Dermis blood vessel endothelial cell (primary cell): Measurements from ENCODE around the gene CBX3. TPM values are rescaled to one million over a fixed set of nuclear protein-coding genes. Genes with fewer than 3 reads are reported as not detected.
"Not testable (repeated sequence)": the region's sequence is repeated elsewhere in the genome, so short reads cannot be mapped to it uniquely, and the experiment has no call there.

Experiments
- DNase-seq: peaks from one replicate; pipeline ENCODE4 v3.0.0; 2010
- total RNA-seq: library from RNA; depleted of rRNA; stranded (reverse); fragments of >200 nt; gene quantifications from 2 replicates; pipeline ENCODE4 v1.2.3, GENCODE V29; 2014

Gene CBX3
- total RNA-seq, result 154 and 176 TPM in 2 replicates

- DNase-seq, result peak; percentile 87
Observed at GRCh38 chr7:26201247-26202018, at the start of gene CBX3. TSS of gene CBX3 (plus strand) at chr7:26201745. CDS start at chr7:26202999, 1,254 bp downstream.

GRCh38 chr7:26151953-26152781 lies 49.4 kb upstream of the CBX3 start, which contains the start of gene NFE2L3:
TSS of gene NFE2L3 (plus strand) at chr7:26152198. CDS start at chr7:26152499, 301 bp downstream.
- DNase-seq, result peak; percentile 78

GRCh38 chr7:26152782-26153240 lies 48.7 kb upstream of the CBX3 start:
- DNase-seq, result peak; percentile 24

- DNase-seq, result peak; percentile 26
Observed at GRCh38 chr7:26153241-26153822, 48.2 kb upstream of the CBX3 start.

DNA sequence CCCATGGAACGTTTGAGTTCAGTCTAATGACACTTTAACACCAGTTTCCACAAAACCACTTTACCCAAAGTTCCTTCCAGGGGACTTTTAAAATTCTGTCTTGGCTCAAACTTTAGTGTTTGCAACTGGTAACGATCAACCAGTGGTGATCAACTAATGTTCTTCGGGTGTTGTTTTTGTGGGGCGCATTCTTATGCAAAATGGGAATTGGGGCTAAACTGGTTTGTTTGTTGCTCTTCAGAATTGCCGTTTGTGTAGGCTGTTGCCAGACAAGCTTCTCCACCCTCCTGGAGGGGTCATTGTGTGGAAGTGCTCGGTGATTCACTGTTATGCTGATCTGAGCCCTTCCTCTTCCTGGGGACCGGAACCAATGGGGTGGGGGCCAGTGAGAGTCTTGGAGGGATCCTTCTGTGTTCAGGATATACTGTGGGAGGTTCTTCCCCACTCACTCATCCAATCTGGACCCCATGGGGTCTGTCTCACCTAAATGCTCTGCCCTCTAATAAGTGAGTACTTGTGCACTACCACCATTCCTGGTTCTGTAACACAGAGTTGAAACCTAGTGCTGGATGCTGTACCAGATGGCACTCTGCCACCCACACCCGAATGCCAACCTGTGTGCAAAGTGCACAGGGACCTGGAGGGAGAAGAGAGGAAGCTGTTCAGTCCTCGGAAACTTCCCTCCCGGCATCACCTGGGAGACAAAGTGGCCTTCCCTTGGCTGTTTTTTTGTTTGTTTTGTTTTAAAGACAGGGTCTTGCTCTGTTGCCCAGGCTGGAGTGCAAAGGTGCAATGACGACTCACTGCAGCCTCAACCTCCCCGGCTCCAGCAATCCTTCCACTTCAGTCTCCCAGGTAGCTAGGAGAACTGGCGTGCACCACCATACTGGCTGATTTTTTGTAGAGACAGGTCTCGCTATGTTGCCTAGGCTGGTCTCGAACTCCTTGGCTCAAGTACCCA lies 47.4 kb upstream of the CBX3 start:
- DNase-seq, result peak; percentile 86

DNA sequence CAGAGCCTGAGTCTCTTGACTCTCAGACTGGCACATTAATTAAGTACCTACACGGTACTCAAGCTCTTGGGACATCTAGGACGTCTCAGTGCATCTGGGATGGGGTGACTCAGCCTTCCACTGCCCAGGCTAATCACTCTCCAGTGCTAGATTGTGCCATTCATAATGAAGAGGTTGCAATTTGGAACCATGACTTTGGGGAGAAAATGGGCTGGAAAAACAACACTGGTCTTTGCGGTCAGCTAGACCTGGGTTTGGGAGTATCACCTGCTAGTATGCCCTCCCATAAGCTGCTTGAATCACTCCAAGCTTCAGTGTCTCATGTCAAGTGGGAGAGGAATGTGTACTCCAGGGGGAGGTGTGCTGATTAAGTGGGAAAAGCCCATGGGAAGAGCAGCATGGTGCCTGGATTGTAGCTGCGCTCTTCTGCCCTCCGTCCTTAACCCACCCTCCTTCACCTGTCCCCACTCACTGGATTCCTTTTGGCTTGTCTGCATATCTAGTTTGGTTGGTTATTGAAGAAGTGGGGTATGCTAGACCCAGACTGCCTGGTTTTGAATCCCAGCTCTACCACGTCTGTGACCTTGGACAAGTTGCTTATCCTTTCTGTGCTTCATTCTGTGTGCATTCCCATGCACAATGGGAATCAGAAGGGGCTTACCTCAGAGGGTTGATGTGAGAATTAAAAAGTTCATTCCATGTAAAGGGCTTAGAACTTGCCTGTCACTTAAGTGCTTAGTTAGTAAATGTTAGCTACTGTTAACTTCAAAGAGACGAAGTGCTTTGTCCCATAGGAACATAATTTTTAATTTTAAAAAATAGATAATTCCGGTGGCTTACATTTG lies 45.8 kb upstream of the CBX3 start:
- peak; percentile 64 for DNase-seq

GRCh38 chr7:26156451-26157420 lies 44.8 kb upstream of the CBX3 start:
- DNase-seq, result peak; percentile 92

DNA sequence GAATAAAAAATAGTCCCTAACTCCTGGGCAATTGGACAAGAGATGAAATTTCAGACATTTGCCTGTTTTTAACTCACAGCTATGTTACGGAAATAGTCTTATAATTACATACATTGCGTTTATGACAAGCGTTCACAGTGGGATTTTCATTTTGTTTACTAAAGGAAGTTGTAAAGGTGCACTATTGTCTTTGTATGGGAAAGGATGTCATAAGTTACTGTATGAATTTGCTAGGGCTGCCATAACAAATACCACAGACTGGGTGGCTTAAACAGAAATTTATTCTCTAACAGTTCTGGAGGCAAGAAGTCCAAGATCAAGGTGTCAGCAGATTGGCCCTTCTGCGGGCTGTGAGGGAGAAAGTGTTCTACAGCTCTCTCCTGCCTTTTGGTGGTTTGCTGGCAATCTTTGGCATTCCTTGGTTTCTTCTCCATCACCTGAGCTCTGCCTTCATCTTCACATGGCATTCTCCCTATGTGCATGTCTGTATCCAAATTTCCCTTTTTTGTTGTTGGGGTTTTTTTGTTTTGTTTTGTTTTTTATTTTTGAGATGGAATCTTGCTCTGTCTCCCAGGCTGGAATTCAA lies 43.9 kb upstream of the CBX3 start:
- DNase-seq, result peak; percentile 39

GRCh38 chr7:26159243-26159642 lies 42.3 kb upstream of the CBX3 start:
- peak; percentile 39 for DNase-seq

DNA sequence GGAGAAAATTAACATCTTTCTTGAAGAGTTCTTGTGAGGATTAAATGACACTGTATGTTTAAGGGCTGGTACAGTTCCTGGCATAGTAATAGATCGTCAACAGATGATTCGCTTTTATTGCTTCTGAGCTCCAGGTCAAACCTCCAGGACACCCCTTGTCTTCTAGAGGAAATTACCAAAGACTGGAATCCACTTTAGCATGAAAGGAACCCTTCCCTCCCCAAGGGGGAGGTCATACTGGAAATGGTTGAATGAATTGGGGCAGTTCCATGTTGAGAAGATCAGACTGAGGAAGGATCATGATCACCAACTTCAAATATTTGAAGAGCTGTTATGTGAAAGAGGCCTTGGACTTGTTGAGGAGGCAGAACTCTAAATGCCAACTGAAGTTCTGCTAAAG lies 40.6 kb upstream of the CBX3 start:
- DNase-seq, result no peak

DNA sequence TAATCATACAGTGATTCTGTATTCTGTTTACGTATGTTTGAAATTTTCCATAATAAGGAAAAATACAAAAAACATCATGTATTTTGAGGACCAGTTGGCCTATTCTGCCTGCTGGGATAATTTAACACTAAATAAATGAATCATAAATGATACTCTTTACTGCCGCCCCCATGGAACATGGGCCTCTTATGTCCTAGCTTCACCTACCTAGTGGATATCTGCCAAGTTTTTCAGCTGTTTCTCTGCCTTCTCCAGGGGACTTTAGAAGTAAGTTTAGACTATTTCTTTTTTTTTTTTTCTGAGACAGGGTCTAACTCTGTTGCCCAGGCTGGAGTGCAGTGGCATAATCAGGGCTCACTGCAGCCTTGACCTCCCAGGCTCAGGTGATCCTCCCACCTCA lies 39.1 kb upstream of the CBX3 start:
- no peak for DNase-seq

DNA sequence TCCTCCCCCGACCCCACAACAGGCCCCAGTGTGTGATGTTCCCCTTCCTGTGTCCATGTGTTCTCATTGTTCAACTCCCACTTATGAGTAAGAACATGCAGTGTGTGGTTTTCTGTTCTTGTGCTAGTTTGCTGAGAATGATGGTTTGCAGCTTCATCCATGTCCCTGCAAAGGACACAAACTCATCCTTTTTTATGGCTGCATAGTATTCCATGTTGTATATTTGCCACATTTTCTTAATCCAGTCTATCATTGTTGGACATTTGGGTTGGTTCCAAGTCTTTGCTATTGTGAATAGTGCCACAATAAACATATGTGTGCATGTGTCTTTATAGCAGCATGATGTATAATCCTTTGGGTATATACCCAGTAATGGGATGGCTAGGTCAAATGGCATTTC lies 37.7 kb upstream of the CBX3 start:
- not testable (repeated sequence) for DNase-seq

DNA sequence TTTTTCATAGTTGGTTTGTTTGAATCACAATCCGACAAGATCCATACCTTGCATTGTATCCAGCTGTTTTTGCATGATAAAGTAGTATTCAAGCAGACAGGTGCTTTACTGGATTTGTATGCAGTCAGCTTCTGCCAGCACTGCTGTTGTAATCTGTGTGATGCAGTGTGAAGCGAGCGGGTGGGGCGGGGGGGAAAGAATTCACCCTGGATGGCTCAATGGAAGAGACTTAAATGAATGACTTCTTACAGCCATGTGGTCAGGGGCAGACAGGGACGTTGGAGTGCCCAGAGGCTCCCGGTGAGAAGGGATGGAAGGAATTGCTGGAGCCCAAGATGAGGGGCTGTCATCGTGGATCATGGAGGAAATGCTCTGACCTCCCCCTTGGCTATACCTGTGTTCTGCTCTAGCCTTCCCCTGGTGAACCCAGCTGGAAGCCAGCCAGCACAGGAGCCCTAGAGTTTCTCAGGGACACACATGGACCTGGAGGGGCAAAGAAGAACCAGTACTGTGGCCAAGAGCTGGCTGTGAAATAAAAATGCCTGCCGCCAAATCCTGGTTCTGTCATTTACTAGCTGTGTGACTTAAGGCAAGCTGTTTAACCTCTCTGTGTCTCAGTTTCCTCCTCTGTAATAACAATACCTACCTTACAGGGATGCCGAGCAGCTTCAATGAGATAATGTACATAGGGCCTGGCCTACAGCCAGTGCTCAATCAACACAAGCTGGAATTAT lies 35.4 kb upstream of the CBX3 start:
- DNase-seq, result no peak

- no peak for DNase-seq
Observed at GRCh38 chr7:26166684-26167266, 34.8 kb upstream of the CBX3 start.

DNA sequence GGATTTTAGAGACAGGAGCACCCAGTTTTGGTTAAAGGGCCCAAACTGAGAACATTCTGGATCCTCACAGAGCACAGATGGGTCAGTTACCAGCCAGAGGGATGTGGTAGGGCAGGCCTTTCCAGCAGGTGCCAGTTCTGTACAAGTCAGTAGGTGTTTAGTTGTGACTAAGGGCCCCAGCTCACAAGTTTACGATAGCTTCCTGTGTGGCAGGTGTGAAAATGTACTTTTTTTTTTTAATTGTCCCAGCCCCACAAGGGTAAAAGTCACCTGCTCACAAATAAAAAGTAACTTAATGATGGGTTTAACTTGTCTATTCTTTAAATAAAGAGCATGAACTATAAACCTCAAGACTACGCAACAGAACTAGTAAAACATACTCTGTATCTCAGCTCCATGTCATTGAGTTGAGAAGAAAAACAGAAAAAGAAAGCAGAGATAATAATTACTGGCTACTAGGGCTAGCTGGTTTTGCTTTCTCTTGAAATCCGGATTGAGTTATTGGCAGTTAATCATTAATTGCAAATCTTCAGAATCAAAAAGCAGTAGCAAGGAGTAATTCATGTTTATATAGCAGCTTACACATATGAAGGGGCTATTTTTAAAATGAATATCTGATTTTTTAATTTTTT lies 34.1 kb upstream of the CBX3 start:
- no peak for DNase-seq

DNA sequence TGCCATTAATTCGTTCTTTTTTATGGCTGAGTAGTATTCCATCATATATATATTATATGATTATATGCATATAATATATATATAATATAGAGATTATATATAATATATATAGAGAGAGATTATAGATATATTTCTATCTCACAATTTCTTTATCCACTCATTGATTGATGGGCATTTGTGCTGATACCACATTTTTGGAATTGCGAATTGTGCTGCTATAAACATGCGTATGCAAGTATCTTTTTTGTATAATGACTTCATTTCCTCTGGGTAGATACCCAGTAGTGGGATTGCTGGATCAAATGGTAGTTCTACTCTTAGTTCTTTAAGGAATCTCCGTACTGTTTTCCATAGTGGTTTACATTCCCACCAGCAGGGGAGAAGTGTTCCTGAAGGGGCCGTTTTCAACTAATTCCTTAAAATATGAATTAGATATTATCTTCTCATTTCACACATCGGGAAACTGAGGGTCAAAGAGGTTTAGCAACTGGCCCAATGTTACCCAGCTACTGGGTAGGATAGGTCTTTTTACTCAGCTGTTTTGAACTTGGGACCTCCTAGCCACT lies 33.0 kb upstream of the CBX3 start:
- DNase-seq, result no peak

- DNase-seq, result no peak
Observed at GRCh38 chr7:26169271-26169670, 32.3 kb upstream of the CBX3 start.
